NCI-H748 (cell line): ENCODE results near the gene EIF4E2.
"Not testable (repeated sequence)": the region's sequence is repeated elsewhere in the genome, so short reads cannot be mapped to it uniquely, and the experiment has no call there.

ENCODE experiments used
- DNase-seq: peaks from one replicate; lab custom pipeline; 2025; ENCODE audit not compliant: unreplicated experiment; lab: John Stamatoyannopoulos, UW

Gene EIF4E2

GRCh38 chr2:232562515-232563151 is 12.1 kb downstream of the EIF4E2 start:
- no peak for DNase-seq

DNA sequence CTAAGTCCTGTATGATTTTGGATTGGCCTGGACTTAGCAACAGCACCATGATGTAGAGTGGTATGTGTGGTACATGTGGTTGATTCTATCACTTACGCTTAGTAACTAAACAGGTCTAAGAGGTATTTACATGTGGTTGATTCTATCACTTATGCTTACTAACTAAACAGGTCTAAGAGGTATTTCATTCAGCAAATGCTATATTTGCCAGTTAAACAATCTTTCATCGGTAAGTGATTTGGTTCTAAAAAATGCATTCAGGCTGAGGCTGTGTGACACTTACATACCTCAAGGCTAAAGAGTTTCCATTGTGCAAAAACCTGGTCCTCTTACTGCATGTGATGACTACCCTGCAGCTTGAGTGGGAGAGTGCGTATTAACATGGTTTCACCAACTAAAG is 13.1 kb downstream of the EIF4E2 start:
- no peak for DNase-seq

DNA sequence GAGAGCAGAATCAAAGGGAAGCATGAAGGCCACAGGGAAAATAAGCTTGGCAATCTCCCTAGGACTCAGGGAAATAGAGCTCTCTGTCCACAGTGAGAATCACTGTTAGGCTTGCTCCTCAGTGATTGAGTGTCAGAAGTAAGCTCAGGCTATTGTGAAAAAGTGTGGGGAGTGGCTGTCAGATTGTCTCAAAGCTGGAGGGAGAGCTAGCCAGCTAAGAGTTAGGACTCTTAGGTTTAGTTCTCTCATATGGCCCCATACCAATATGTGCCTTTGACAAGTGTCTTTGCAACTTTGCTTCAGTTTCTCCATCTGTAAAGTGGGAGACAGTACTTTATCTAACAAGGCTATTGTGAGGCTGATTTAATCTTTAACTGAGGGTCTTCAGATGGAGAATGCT is 17.2 kb downstream of the EIF4E2 start:
- no peak for DNase-seq

DNA sequence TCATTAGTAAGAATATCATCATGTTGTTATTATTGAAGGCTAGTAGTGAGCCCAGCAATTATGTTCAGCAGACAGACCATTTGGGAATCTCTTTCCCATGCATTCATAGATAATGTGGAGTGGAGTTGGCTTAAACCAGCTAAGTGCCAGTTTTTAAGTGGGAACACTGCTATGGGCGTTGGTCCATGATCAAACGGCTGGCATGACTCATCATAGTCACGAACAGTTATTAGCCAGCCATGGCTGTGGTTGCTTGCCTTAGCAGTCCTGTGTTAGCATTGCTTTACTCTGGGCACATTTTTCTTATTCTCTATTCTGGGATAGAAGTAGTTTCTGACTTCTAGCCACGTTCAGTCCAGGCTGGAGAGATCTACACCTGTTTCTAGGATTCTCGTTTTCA is 17.7 kb downstream of the EIF4E2 start:
- no peak for DNase-seq

DNA sequence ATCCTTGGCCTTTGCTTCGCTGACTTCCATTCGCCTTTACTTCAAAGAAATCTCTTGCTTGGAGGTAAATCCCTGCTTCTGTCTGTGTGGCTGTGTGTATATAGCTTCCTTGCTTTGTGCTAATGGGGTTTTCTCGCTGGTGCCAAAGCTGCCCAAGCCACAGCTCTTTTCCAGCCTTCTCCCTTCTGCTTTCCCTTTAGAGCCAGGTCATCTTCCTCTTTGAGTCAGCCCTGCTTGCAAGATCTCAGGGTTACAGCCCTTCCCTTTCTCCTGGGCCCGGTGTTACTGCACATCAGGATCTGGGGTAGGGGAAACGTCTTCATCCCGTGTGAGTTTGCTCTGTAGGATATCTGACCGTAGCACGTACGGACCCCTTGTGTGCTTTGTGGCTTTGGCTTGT is 19.1 kb downstream of the EIF4E2 start:
- no peak for DNase-seq

DNA sequence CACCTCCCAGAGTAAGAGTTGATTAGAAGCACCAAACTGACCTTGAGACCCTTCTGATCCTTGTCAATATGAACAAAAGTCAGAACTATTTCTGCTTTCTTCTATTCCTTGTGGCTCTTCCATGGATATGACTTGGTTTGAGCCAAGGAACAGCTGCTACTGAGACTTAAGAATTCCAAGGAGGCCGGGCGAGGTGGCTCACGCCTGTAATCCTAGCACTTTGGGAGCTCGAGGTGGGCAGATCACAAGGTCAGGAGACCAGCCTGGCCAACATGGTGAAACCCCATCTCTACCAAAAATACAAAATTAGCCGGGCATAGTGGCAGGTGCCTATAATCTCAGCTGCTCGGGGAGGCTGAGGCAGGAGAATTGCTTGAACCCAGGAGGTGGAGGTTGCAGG is 20.0 kb downstream of the EIF4E2 start:
- not testable (repeated sequence) for DNase-seq

GRCh38 chr2:232571026-232571474 is 20.6 kb downstream of the EIF4E2 start:
- no peak for DNase-seq

GRCh38 chr2:232573042-232573441 is 22.6 kb downstream of the EIF4E2 start:
- no peak for DNase-seq

DNA sequence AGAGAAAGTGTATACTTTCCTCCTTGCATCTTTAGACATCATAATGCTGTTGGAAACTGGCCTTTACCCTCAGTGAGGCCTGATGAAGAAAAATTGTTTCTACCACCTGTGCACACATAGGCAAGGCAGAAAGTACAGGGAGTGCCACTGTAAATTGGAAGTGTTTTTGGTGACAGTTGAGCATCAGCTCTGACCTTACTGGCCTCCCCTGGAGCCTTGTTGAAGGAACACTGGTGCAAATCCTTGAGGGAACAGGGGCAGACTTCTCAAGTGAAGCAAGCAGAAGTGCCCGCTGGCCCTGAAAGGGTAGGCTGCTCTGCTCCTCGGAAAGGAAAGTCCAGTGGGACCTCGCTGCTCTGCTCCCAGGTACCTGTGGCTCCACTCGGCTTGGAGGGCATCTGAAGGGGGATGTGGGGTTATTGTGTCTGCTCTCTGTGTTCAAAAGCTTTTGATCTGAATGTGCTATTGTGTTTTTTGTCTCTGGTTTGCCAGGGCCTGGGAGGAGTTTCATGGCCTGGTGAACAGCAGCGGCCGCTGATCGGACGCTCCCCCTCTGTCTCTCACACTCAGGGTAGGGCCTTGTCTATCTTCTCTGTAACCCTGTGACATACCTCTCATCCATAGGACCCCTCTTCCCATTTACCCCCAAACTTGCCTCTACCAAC is 23.4 kb downstream of the EIF4E2 start:
- DNase-seq, result no peak

DNA sequence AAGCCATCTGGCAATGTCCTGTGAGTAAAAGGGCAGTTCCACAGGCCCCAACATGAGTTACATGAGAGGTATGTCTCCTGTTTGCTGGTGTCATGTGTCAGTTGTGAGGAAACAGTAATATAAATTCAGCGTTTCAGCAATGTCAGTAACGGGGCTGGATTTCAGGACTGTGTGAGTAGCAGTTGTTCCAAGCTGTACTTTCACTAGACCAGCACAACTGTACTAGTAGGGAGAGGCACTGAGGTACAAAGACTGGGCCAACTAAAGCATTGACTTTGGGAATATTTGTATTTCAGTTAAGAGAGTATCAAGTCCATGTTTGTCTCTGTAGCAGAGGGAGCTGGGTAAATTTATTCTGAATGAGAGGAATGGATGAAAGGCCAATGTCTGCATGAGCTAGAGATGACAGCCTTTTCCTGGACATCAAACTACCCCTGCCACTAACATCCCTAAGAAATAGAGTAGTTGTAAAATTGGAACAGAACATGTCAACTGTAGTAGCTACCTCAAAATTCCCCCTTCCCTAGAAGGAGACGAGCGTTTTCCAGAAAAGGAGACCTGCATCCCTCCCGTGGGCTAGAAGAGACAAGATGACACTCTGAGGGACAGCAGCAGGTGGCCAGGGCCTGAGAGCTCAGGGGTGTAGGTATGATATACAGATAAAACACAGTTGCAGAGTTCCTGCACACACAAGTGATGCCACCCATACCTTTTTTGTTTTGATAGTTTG is 24.4 kb downstream of the EIF4E2 start:
- no peak for DNase-seq

DNA sequence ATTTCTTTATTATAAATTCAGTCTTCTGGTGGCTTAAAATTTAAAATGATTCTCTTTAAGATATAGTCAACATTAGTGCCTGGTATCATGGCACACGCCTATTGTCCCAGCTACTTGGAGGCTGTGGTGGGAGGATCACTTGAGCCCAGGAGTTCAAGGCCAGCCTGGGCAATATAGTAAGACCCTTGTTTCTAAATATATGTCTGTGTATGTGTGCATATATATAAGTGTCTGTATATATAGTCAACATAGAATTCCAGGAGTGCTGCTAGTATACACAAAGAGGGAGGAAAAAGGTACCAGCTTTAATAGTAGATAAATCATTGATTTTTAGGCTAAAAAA is 24.9 kb downstream of the EIF4E2 start:
- no peak for DNase-seq

DNA sequence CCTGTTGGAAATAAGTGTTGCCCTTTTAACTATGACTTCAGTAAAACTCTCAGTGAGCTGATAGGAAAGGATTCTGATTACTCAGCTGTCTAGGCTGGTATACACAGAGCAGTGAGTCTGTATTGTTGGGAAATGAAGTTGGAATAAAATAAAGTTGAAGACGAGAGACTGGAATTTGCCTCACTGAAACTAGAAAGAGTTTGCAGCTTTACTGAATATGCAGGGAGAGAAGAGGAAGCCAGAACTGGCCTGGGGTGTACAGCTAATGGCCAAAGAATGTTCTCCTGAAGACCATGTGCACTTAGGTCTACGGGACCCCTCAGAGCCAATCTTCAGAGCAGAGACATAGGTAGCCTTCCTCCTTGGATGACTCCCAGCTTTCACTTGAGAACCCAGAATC is 26.5 kb downstream of the EIF4E2 start:
- DNase-seq, result no peak

DNA sequence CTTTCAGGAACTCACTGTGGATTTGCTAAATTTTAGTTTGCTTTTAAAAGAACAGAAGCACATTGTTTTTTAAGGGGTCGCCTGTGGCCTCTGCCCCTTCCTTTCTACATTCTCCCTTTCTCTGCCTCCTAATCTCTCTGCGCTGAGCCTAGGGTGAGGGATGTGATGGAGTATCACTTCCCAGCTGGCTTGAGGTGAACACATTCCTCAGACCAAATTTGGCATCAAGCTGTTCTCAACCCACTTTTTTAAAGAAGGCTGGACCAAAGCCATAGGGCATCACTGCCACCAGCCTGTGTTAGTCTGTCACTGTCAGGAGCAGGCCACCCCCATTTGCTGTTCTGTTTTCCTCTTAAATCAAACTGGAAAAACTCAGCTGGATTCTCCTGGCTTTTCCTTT is 27.4 kb downstream of the EIF4E2 start:
- no peak for DNase-seq

DNA sequence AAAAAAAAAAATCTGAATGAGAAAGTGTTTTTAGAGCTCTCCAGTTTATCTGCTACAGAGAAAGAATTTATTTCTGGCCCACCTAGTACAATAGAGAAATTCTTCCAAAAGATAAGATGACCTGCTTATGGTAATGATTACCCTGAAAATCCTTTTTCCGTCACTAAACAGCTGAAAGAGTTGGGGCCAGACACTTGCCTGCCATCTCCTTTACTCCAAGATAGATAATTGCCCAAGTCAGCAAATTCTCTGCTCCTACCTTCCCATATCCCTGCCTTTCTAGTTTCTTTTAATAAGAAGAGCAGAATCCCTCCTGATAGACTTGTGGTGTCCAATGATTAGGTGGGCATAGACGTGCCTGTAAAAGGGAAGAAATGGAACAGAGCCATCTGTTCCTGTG is 28.1 kb downstream of the EIF4E2 start:
- DNase-seq, result no peak

GRCh38 chr2:232580648-232580981 is 30.1 kb downstream of the EIF4E2 start:
- no peak for DNase-seq

DNA sequence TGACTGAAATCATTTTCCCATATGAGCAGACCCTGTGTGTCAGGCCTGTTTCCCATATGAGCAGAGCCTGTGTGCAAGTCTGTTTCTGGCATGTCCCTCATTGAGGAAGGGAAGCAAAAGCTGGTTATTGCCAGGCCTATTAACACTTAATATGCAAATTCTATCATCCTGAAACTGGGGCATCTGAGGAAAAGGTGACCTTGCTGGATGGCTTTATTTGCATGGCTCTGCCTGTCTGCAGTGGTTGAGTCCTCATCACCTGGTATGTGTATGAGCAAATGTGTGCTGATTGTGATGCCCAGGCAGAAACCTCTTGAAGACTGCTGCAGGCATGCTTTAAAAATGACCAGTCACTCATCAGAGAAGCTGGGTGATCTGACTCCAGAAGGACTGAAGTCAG is 31.2 kb downstream of the EIF4E2 start:
- DNase-seq, result no peak

DNA sequence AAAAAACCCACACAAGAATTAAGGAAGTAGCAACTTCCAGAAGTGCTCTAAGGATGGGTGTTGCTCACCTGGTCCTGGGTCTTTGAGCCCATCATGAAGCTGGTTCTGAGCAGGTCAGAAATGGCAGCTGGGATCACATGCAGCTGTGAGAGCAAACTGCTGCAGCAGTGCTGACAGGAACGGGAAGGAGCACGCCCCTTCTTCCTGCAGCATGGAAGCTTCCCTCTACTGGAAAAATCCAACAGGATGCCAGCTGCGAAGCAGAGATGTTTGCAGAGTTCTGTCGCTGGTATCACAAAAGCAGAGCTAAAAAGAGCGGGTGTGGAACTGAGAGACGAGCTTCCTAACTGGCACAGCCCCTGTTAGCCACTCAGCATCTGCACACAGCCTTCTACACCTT is 33.7 kb downstream of the EIF4E2 start:
- DNase-seq, result peak; percentile 11

GRCh38 chr2:232586943-232587505 is 36.5 kb downstream of the EIF4E2 start:
- no peak for DNase-seq

GRCh38 chr2:232587512-232587911 is 37.0 kb downstream of the EIF4E2 start:
- DNase-seq, result no peak

GRCh38 chr2:232588031-232588430 is 37.5 kb downstream of the EIF4E2 start:
- no peak for DNase-seq

- no peak for DNase-seq
These were observed 38.4 kb downstream of the EIF4E2 start for GRCh38 chr2:232588680-232589585.
